Measurements from ENCODE around the gene USP54.

DNA sequence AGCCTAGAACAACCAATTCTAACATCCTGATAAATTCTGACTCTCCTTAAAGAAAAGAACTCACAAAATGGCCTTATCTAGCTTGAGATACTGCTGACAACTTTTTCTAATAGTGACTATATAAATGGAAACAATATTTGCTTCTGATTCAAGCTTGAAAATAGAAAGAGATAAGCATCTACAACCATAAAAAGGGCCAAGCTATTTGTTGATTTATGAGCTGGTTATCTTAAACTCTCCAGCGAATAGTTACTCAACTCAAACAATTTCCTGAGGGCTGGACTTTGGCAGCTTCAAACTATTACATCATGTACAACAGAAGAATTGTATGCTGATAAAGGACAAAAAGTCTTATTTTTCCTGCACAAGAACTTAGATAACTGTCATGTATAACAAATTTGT is 4.6 kb downstream of the USP54 start:
- TF ChIP-seq, protein P1, sequence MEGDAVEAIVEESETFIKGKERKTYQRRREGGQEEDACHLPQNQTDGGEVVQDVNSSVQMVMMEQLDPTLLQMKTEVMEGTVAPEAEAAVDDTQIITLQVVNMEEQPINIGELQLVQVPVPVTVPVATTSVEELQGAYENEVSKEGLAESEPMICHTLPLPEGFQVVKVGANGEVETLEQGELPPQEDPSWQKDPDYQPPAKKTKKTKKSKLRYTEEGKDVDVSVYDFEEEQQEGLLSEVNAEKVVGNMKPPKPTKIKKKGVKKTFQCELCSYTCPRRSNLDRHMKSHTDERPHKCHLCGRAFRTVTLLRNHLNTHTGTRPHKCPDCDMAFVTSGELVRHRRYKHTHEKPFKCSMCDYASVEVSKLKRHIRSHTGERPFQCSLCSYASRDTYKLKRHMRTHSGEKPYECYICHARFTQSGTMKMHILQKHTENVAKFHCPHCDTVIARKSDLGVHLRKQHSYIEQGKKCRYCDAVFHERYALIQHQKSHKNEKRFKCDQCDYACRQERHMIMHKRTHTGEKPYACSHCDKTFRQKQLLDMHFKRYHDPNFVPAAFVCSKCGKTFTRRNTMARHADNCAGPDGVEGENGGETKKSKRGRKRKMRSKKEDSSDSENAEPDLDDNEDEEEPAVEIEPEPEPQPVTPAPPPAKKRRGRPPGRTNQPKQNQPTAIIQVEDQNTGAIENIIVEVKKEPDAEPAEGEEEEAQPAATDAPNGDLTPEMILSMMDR (IDR thresholded peaks at IDR 0.05) = no peak
- no peak for TF ChIP-seq POLR2A (IDR thresholded peaks at IDR 0.05)

Data from right lobe of liver (tissue), 4 donors.